ENCODE results near the gene SGSM2. TPM values are rescaled to one million over a fixed set of nuclear protein-coding genes. Genes with fewer than 3 reads are reported as not detected.

SGSM2 gene
- total and polyA plus RNA-seq, 8 donors: 43.6 to 116 (median 87.8) TPM

GRCh38 chr17:2385240-2386210 lies 48.2 kb downstream of the SGSM2 start:
- no peak for TF ChIP-seq CTCF (IDR thresholded peaks at IDR 0.05)
- peaks cover 10 to 21% of the 10 kb centered on the region in 2 donors for H3K4me1 ChIP-seq
- intact Hi-C loops (cut with DNase I): no loop called here
- H3K27ac ChIP-seq: no peak overlapping the region
- H3K36me3 ChIP-seq: peaks cover 0 to 38% of the 10 kb centered on the region in 2 donors
- ATAC-seq (no peak), DNase-seq (no peak)
- H3K4me3 ChIP-seq: no peak overlapping the region
- H3K9me3 ChIP-seq: no peaks in the 10 kb centered on the region
- no peaks in the 10 kb centered on the region for H3K27me3 ChIP-seq

DNA sequence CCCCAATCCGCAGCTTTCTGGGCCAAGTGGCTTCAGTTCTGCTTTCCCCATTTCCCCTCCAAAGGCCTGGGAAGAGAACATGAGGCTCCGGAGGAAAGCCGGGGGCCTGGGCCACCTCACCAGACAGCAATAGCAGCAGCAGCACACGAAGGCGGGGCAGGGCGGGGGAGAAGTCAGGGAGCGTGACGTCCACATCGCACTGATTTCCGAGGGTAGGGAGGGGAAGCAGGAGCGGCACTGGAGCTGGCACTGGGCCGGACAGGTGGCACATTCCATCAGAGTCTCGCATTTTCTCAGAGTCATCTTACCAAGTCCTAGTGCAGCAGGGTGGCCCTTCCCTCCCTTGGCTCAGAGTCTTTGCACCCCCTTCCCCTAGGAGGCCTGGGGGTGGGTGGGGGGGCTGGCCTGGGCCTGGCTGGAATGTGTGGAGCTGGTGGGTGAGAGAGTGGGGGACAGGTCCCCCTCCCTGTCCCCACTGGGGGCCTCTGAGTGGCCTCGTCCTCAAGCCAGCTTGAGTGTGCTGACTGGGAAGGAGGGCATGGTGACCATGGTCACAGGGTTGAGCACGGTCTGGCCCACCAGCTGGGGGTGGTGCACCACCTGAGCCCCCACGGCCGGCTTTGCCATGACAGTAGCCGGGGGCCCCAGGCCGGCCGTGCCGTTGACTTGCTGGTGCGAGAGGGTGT lies 49.2 kb downstream of the SGSM2 start:
- Histone ChIP-seq H3K27ac (no peak overlapping the region), H3K4me3 (no peak overlapping the region), H3K36me3 (peaks cover 0 to 36% of the 10 kb centered on the region in 2 donors), H3K9me3 (no peaks in the 10 kb centered on the region), H3K4me1 (peaks cover 15 to 31% of the 10 kb centered on the region in 2 donors), H3K27me3 (no peaks in the 10 kb centered on the region)
- ATAC-seq: peak; percentile 9
- peak in 1 of 4 donors; percentile 36 for DNase-seq
- intact Hi-C loops (cut with DNase I): no loop called here
- TF ChIP-seq CTCF (IDR thresholded peaks at IDR 0.05): no peak

GRCh38 chr17:2387086-2388019 lies 50.1 kb downstream of the SGSM2 start:
- Histone ChIP-seq H3K4me1 (peaks cover 24 to 37% of the 10 kb centered on the region in 2 donors), H3K27ac (no peak overlapping the region), H3K9me3 (no peaks in the 10 kb centered on the region), H3K27me3 (no peaks in the 10 kb centered on the region), H3K36me3 (peaks cover 0 to 36% of the 10 kb centered on the region in 2 donors), H3K4me3 (no peak overlapping the region)
- intact Hi-C loops (cut with DNase I): no loop called here
- TF ChIP-seq CTCF (IDR thresholded peaks at IDR 0.05): no peak
- no peak for DNase-seq
- ATAC-seq: no peak

GRCh38 chr17:2388020-2388682 lies 50.9 kb downstream of the SGSM2 start:
- peaks cover 19 to 30% of the 10 kb centered on the region in 2 donors for H3K4me1 ChIP-seq
- no peak overlapping the region for H3K27ac ChIP-seq
- intact Hi-C loops (cut with DNase I): no loop called here
- H3K27me3 ChIP-seq: no peaks in the 10 kb centered on the region
- DNase-seq (no peak), ATAC-seq (no peak)
- no peaks in the 10 kb centered on the region for H3K9me3 ChIP-seq
- no peak for TF ChIP-seq CTCF (IDR thresholded peaks at IDR 0.05)
- H3K36me3 ChIP-seq: peaks cover 0 to 36% of the 10 kb centered on the region in 2 donors
- no peak overlapping the region for H3K4me3 ChIP-seq

All from left lung (tissue), 10 donors.